HEK293 (cell line): ENCODE measurements around the gene DARS2.

ENCODE experiments used
- CTCF ChIA-PET: fragments of 350-600 bp; formaldehyde crosslinking; extraction: SDS; loops from one replicate; lab custom pipeline; 2021; ENCODE audit warnings: antibody characterized with exemption; lab: Yijun Ruan, JAX
- POLR2A ChIA-PET: fragments of 300-600 bp; formaldehyde crosslinking; extraction: SDS; loops from one replicate; lab custom pipeline; 2020; ENCODE audit warnings: antibody characterized with exemption, inconsistent platforms; lab: Yijun Ruan, JAX
- H3K27ac ChIP-seq: fragments of 200-500 bp; sonication (Bioruptor generic); 2 replicates; pipeline ENCODE4 v1.5.1; 2014; ENCODE audit warnings: low read depth, low read length, control low read depth, inconsistent platforms; ENCODE audit errors: extremely low read depth
- H3K36me3 ChIP-seq, 2 experiments: fragments of 200-500 bp in 1 of 2; sonication (Bioruptor generic) in 1 of 2; 1 replicate in 1 of 2; 2 replicates in 1 of 2; pipeline ENCODE4 v1.5.1; 2014 to 2017; ENCODE audit warnings: inconsistent platforms in 2 of 2, low read length in 2 of 2; ENCODE audit not compliant: control insufficient read depth in 2 of 2, insufficient read depth in 1 of 2
- H3K4me1 ChIP-seq: fragments of 200-500 bp; sonication (Bioruptor generic); 2 replicates; pipeline ENCODE4 v1.5.1; 2014; ENCODE audit warnings: mild to moderate bottlenecking, low read length, inconsistent platforms; ENCODE audit not compliant: control insufficient read depth, insufficient read depth
- H3K4me3 ChIP-seq: 2 replicates; pipeline ENCODE4 v1.5.1; 2011; ENCODE audit warnings: low read depth, mild to moderate bottlenecking, control low read depth, low read length, moderate library complexity
- H3K9me3 ChIP-seq: fragments of 200-500 bp; sonication (Bioruptor generic); 2 replicates; pipeline ENCODE4 v1.5.1; 2014; ENCODE audit warnings: low read depth, low read length, inconsistent platforms; ENCODE audit not compliant: control insufficient read depth, insufficient read depth
- BCL11B ChIP-seq: fragments of 450-650 bp; formaldehyde crosslinking; IDR thresholded peaks from 2 replicates; pipeline ENCODE4 v1.5.1; 2016; ENCODE audit warnings: low read depth, missing biosample characterization, missing genetic modification characterization
- GLIS1 ChIP-seq: fragments of 450-650 bp; formaldehyde crosslinking; IDR thresholded peaks from 2 replicates; pipeline ENCODE4 v1.5.1; 2016; ENCODE audit warnings: missing biosample characterization, missing genetic modification characterization
- GLIS2 ChIP-seq: fragments of 450-650 bp; formaldehyde crosslinking; IDR thresholded peaks from 2 replicates; pipeline ENCODE4 v1.5.1; 2016; ENCODE audit warnings: missing biosample characterization, missing genetic modification characterization
- HIC1 ChIP-seq: fragments of 450-650 bp; formaldehyde crosslinking; IDR thresholded peaks from 2 replicates; pipeline ENCODE4 v1.5.1; 2016; ENCODE audit warnings: missing biosample characterization, missing genetic modification characterization
- INSM2 ChIP-seq: fragments of 450-650 bp; formaldehyde crosslinking; IDR thresholded peaks from 2 replicates; pipeline ENCODE4 v1.5.1; 2016; ENCODE audit warnings: missing biosample characterization, missing genetic modification characterization
- KLF8 ChIP-seq: fragments of 450-650 bp; formaldehyde crosslinking; IDR thresholded peaks from 2 replicates; pipeline ENCODE4 v1.5.1; 2016; ENCODE audit warnings: missing biosample characterization, missing genetic modification characterization
- OSR2 ChIP-seq: fragments of 450-650 bp; formaldehyde crosslinking; IDR thresholded peaks from 2 replicates; pipeline ENCODE4 v1.5.1; 2016; ENCODE audit warnings: missing biosample characterization, missing genetic modification characterization
- OVOL3 ChIP-seq: fragments of 450-650 bp; formaldehyde crosslinking; IDR thresholded peaks from 2 replicates; pipeline ENCODE4 v1.5.1; 2016; ENCODE audit warnings: missing biosample characterization, missing genetic modification characterization
- PRDM10 ChIP-seq: fragments of 450-650 bp; formaldehyde crosslinking; IDR thresholded peaks from 2 replicates; pipeline ENCODE4 v1.5.1; 2016; ENCODE audit warnings: missing biosample characterization, missing genetic modification characterization
- SP3 ChIP-seq: fragments of 450-650 bp; formaldehyde crosslinking; IDR thresholded peaks from 2 replicates; pipeline ENCODE4 v1.5.1; 2016; ENCODE audit warnings: missing biosample characterization, missing genetic modification characterization
- SP7 ChIP-seq: fragments of 450-650 bp; formaldehyde crosslinking; IDR thresholded peaks from 2 replicates; pipeline ENCODE4 v1.5.1; 2016; ENCODE audit warnings: missing biosample characterization, missing genetic modification characterization
- ZBTB10 ChIP-seq: fragments of 450-650 bp; formaldehyde crosslinking; IDR thresholded peaks from 2 replicates; pipeline ENCODE4 v1.5.1; 2016; ENCODE audit warnings: missing biosample characterization, missing genetic modification characterization
- ZBTB17 ChIP-seq: fragments of 450-650 bp; formaldehyde crosslinking; IDR thresholded peaks from 2 replicates; pipeline ENCODE4 v1.5.1; 2016; ENCODE audit warnings: missing biosample characterization, missing genetic modification characterization
- ZFP37 ChIP-seq: fragments of 450-650 bp; formaldehyde crosslinking; IDR thresholded peaks from 2 replicates; pipeline ENCODE4 v1.5.1; 2016; ENCODE audit warnings: missing biosample characterization, missing genetic modification characterization
- ZFP69B ChIP-seq: fragments of 450-650 bp; formaldehyde crosslinking; IDR thresholded peaks from 2 replicates; pipeline ENCODE4 v1.5.1; 2016; ENCODE audit warnings: missing biosample characterization, missing genetic modification characterization
- ZNF202 ChIP-seq: fragments of 450-650 bp; formaldehyde crosslinking; IDR thresholded peaks from 2 replicates; pipeline ENCODE4 v1.5.1; 2016; ENCODE audit warnings: missing biosample characterization, missing genetic modification characterization, borderline replicate concordance
- ZNF555 ChIP-seq: fragments of 450-650 bp; formaldehyde crosslinking; conservative IDR thresholded peaks from 2 replicates; pipeline ENCODE4 v1.5.1; 2017; ENCODE audit warnings: missing biosample characterization, mild to moderate bottlenecking, missing genetic modification characterization, inconsistent platforms
- ZNF585B ChIP-seq: fragments of 450-650 bp; formaldehyde crosslinking; IDR thresholded peaks from 2 replicates; pipeline ENCODE4 v1.5.1; 2016; ENCODE audit warnings: missing biosample characterization, missing genetic modification characterization
- ZNF621 ChIP-seq: fragments of 450-650 bp; formaldehyde crosslinking; IDR thresholded peaks from 2 replicates; pipeline ENCODE4 v1.5.1; 2017; ENCODE audit warnings: missing biosample characterization, missing genetic modification characterization
- ZNF629 ChIP-seq: fragments of 450-650 bp; formaldehyde crosslinking; IDR thresholded peaks from 2 replicates; pipeline ENCODE4 v1.5.1; 2017; ENCODE audit warnings: missing biosample characterization, missing genetic modification characterization
- ZNF785 ChIP-seq: fragments of 450-650 bp; formaldehyde crosslinking; IDR thresholded peaks from 2 replicates; pipeline ENCODE4 v1.5.1; 2016; ENCODE audit warnings: missing biosample characterization, missing genetic modification characterization
- ZSCAN5A ChIP-seq: fragments of 450-650 bp; formaldehyde crosslinking; IDR thresholded peaks from 2 replicates; pipeline ENCODE4 v1.5.1; 2016; ENCODE audit warnings: missing biosample characterization, missing genetic modification characterization
- ZXDB ChIP-seq: fragments of 450-650 bp; formaldehyde crosslinking; IDR thresholded peaks from 2 replicates; pipeline ENCODE4 v1.5.1; 2016; ENCODE audit warnings: missing biosample characterization, missing genetic modification characterization

Gene DARS2

GRCh38 chr1:173868266-173869020 lies 44.0 kb downstream of the DARS2 start, which contains the start of gene ZBTB37:
TSS of gene ZBTB37 (plus strand) at chr1:173868380. CDS start at chr1:173870226, 1,846 bp downstream.
- no peaks in the 10 kb centered on the region for H3K9me3 ChIP-seq
- peak within 1 kb of the TSS; percentile 90 for H3K4me3 ChIP-seq
- CTCF ChIA-PET = interaction anchor here (0.7 to 0.9 kb wide), 2 partner anchors 151 to 392 kb away, joined by 3 read pairs; no protein-coding TSS in a partner anchor
- POLR2A ChIA-PET = interaction anchor here (0.6 to 2.2 kb wide), 34 partner anchors 8 to 1064 kb away, joined by 3 to 28 read pairs (median 4); partner anchors contain the start of genes CENPL, DARS2, KLHL20 and PRDX6
- H3K4me1 ChIP-seq = no peaks in the 10 kb centered on the region; the same call in 1 of the 2 replicates
- H3K36me3 ChIP-seq = peaks cover 14 to 62% of the 10 kb centered on the region in 2 experiments
- peak within 1 kb of the TSS; percentile 86 for H3K27ac ChIP-seq
- TF ChIP-seq PRDM10 (peak; percentile 84), KLF8 (tag by site-specific recombination) (peak; percentile 95), ZNF585B (tag by site-specific recombination) (0 out of 2 replicates have a peak, but pooled peaks have one; percentile 10), ZNF555 (tag by site-specific recombination) (no peak), ZNF629 (tag by site-specific recombination) (peak; percentile 12; the same call in 1 of the 2 replicates), GLIS2 (tag by site-specific recombination) (peak; percentile 100), OSR2 (peak; percentile 23; the same call in 1 of the 2 replicates), SP7 (tag by site-specific recombination) (peak; percentile 72), ZFP69B (tag by site-specific recombination) (peak; percentile 89), HIC1 (peak; percentile 89), ZXDB (tag by site-specific recombination) (peak; percentile 81; the same call in 1 of the 2 replicates), ZNF202 (tag by site-specific recombination) (no peak), ZBTB17 (tag by site-specific recombination) (0 out of 2 replicates have a peak, but pooled peaks have one; percentile 5), SP3 (tag by site-specific recombination) (peak; percentile 94), ZNF621 (tag by site-specific recombination) (no peak), ZBTB10 (tag by site-specific recombination) (peak; percentile 95), OVOL3 (no peak), INSM2 (tag by site-specific recombination) (peak; percentile 47; the same call in 1 of the 2 replicates), ZFP37 (peak; percentile 83), ZSCAN5A (tag by site-specific recombination) (peak; percentile 72), ZNF785 (tag by site-specific recombination) (no peak), GLIS1 (tag by site-specific recombination) (peak; percentile 91), BCL11B (tag by site-specific recombination) (peak; percentile 100)
